SKM-1 (cell line): ENCODE measurements around the gene NFRKB.

Experiments used
- DNase-seq: peaks from one replicate; lab custom pipeline; 2025; ENCODE audit not compliant: unreplicated experiment; lab: John Stamatoyannopoulos, UW

NFRKB gene

GRCh38 chr11:129895126-129896041 lies at the start of gene NFRKB:
Gene NFRKB (minus strand): TSS chr11:129895578. CDS start chr11:129892849, 2,729 bp downstream.
- peak; percentile 40 for DNase-seq

- DNase-seq = no peak
Measured at GRCh38 chr11:129944696-129945095, 49.3 kb upstream of the NFRKB start.

- no peak for DNase-seq
Measured at GRCh38 chr11:129943036-129943435, 47.7 kb upstream of the NFRKB start.

GRCh38 chr11:129939510-129939909 lies 44.1 kb upstream of the NFRKB start:
- no peak for DNase-seq

GRCh38 chr11:129938764-129939163 lies 43.4 kb upstream of the NFRKB start:
- no peak for DNase-seq

GRCh38 chr11:129937592-129938238 lies 42.3 kb upstream of the NFRKB start:
- no peak for DNase-seq

GRCh38 chr11:129935723-129936122 lies 40.3 kb upstream of the NFRKB start:
- no peak for DNase-seq

- no peak for DNase-seq
Measured at GRCh38 chr11:129933891-129934290, 38.5 kb upstream of the NFRKB start.

- no peak for DNase-seq
Measured at GRCh38 chr11:129933262-129933661, 37.9 kb upstream of the NFRKB start.

- no peak for DNase-seq
Measured at GRCh38 chr11:129932381-129933067, 37.1 kb upstream of the NFRKB start.

- peak; percentile 88 for DNase-seq
Measured at GRCh38 chr11:129930743-129931142, 35.4 kb upstream of the NFRKB start.

GRCh38 chr11:129930296-129930695 lies 34.9 kb upstream of the NFRKB start:
- no peak for DNase-seq

- DNase-seq = peak; percentile 26
Measured at GRCh38 chr11:129929721-129930120, 34.3 kb upstream of the NFRKB start.

- no peak for DNase-seq
Measured at GRCh38 chr11:129928923-129929692, 33.7 kb upstream of the NFRKB start.

- no peak for DNase-seq
Measured at GRCh38 chr11:129922674-129923073, 27.3 kb upstream of the NFRKB start.

- DNase-seq = no peak
Measured at GRCh38 chr11:129918361-129918760, 23.0 kb upstream of the NFRKB start.

- DNase-seq = no peak
Measured at GRCh38 chr11:129917231-129917630, 21.9 kb upstream of the NFRKB start.

GRCh38 chr11:129911298-129911697 lies 15.9 kb upstream of the NFRKB start:
- no peak for DNase-seq

GRCh38 chr11:129910360-129910759 lies 15.0 kb upstream of the NFRKB start:
- DNase-seq = no peak

- no peak for DNase-seq
Measured at GRCh38 chr11:129905402-129905801, 10.0 kb upstream of the NFRKB start.

GRCh38 chr11:129896062-129896461 lies 684 bp upstream of the NFRKB start:
- no peak for DNase-seq
